Thyroid gland (tissue), 4 donors: ENCODE measurements around the gene MBD2. TPM values are rescaled to one million over a fixed set of nuclear protein-coding genes. Genes with fewer than 3 reads are reported as not detected.

ENCODE experiments used
- DNase-seq, 2 donors: peaks; one replicate each; pipeline ENCODE4 v3.0.0-alpha.2; 2019
- H3K27ac ChIP-seq, 3 donors: fragments of 200-600 bp; sonication (generic); 1 replicate in 2 of 3; 2 replicates in 1 of 3; pipeline ENCODE4 v1.5.1; 2016 to 2019; ENCODE audit warnings: mild to moderate bottlenecking in 1 of 3, moderate library complexity in 1 of 3
- H3K27me3 ChIP-seq: fragments of 200-600 bp; sonication (generic); one replicate; pipeline ENCODE4 v1.5.1; 2019
- H3K36me3 ChIP-seq, 2 donors: fragments of 200-600 bp; sonication (generic); one replicate each; pipeline ENCODE4 v1.5.1; 2016 to 2019
- H3K4me1 ChIP-seq, 2 donors: fragments of 200-600 bp; sonication (generic); one replicate each; pipeline ENCODE4 v1.5.1; 2017 to 2019
- H3K4me3 ChIP-seq, 3 donors: fragments of 200-600 bp; sonication (generic); replicated peaks in 1 of 3; 1 replicate in 2 of 3; 2 replicates in 1 of 3; pipeline ENCODE4 v1.5.1; 2016; ENCODE audit warnings: mild to moderate bottlenecking in 1 of 3
- H3K9me3 ChIP-seq: fragments of 200-600 bp; sonication (generic); one replicate; pipeline ENCODE4 v1.5.1; 2017
- POLR2A ChIP-seq, 2 donors: fragments of 450-650 bp; IDR thresholded peaks; one replicate each; pipeline ENCODE4 v1.6.1; 2017; ENCODE audit warnings: antibody characterized with exemption in 2 of 2, mild to moderate bottlenecking in 2 of 2, moderate library complexity in 1 of 2
- WGBS, 2 donors: methylation state at CpG; one replicate each; pipeline ENCODE4 v1.1.5; 2017; 5-methylcytosine and 5-hydroxymethylcytosine counted together
- intact Hi-C: fragments of 100-400 bp; cut with DNase I; formaldehyde crosslinking; loops from one replicate; pipeline ENCODE4 v1.15.1; 2023
- total RNA-seq, 4 donors: library from RNA; depleted of rRNA; stranded (reverse); fragments of >200 nt; gene quantifications; one replicate each; pipeline ENCODE4 v1.2.3, GENCODE V29; 2016
- TF ChIP-seq, protein P1 (sequence below), 6 experiments: fragments of 200-600 bp in 3 of 6; fragments of 450-650 bp in 3 of 6; sonication (generic) in 3 of 6; IDR thresholded peaks; one replicate each; pipeline ENCODE4 v1.5.1; 2016 to 2019; ENCODE audit warnings: antibody characterized with exemption in 6 of 6, mild to moderate bottlenecking in 2 of 6, inconsistent platforms in 1 of 6, moderate library complexity in 1 of 6

The MBD2 gene
- total RNA-seq, 4 donors from 2014 or later: 81.4 to 96.3 (median 88.8) TPM

DNA sequence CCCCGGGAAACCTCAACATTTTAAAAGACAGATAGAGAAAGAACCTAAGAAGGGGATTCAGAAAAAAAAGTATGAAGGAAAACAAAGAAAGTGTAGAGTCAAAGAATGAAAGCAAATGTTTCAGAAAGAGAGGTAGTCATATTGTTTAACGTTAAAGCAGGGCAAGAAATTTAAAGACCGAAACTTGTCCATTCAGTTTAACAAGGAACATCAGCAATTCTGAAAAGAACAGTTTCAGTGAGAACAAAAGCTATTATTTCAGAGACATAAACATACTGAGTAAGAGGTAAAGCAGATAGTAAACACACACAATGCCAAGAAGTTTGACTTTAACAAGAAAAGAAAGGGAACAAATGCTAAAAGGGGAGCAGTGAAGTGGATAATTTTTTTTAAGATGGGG lies 41.1 kb downstream of the MBD2 start:
- H3K27me3 ChIP-seq: no peaks in the 10 kb centered on the region
- no peaks in the 10 kb centered on the region for H3K9me3 ChIP-seq
- peaks cover 11 to 19% of the 10 kb centered on the region in 2 donors for H3K36me3 ChIP-seq
- H3K4me3 ChIP-seq: no peak overlapping the region
- intact Hi-C loops: no loop called here
- TF ChIP-seq, protein P1, sequence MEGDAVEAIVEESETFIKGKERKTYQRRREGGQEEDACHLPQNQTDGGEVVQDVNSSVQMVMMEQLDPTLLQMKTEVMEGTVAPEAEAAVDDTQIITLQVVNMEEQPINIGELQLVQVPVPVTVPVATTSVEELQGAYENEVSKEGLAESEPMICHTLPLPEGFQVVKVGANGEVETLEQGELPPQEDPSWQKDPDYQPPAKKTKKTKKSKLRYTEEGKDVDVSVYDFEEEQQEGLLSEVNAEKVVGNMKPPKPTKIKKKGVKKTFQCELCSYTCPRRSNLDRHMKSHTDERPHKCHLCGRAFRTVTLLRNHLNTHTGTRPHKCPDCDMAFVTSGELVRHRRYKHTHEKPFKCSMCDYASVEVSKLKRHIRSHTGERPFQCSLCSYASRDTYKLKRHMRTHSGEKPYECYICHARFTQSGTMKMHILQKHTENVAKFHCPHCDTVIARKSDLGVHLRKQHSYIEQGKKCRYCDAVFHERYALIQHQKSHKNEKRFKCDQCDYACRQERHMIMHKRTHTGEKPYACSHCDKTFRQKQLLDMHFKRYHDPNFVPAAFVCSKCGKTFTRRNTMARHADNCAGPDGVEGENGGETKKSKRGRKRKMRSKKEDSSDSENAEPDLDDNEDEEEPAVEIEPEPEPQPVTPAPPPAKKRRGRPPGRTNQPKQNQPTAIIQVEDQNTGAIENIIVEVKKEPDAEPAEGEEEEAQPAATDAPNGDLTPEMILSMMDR (IDR thresholded peaks at IDR 0.05): no peak
- TF ChIP-seq POLR2A (IDR thresholded peaks at IDR 0.05): no peak
- H3K4me1 ChIP-seq: no peaks in the 10 kb centered on the region
- WGBS, 2 donors: 85 to 86% methylated on average over 3 of the region's 3 CpGs
- DNase-seq: no peak
- H3K27ac ChIP-seq: no peak overlapping the region

DNA sequence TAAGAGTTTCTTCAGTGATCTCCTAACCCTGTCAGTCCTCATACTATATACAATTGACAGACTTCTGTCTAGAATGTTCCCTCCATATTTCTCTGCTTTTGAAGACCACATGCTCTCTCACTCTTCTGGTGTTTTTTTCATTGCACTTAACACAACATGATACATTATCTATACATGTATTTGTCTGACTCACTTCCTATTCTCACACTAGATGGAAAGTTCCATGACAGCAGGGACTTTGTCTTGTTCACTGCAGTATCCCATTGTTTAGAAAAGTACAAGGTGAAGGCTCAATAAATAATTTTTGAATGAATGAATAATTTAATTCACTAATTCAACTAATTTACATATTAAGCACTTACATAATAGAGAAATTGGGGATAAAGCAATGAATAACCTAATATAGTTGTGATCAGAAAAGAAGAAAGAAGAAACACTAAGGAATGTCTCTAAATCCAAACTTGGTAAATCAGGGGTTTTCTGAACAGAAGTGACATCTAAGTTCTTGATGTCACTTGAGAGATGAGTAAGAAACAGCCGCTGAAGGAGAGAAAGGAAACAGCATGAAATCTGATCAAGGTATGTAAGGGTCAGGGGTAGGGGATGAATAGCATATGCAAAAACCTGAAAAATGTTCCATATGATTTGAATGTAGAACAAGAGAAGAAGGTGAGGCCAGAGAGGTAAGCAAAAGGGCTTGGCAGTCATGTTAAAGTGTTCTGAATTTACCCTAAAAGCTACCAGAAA lies 42.4 kb downstream of the MBD2 start:
- 84 to 93% methylated on average over 1 of the region's 1 CpG for WGBS, 2 donors
- Histone ChIP-seq H3K9me3 (no peaks in the 10 kb centered on the region), H3K36me3 (peaks cover 4 to 8% of the 10 kb centered on the region in 2 donors), H3K4me1 (no peaks in the 10 kb centered on the region), H3K27me3 (no peaks in the 10 kb centered on the region), H3K27ac (no peak overlapping the region), H3K4me3 (no peak overlapping the region)
- intact Hi-C loops: no loop called here
- no peak for DNase-seq
- no peak for TF ChIP-seq POLR2A (IDR thresholded peaks at IDR 0.05)
- TF ChIP-seq, protein P1 (IDR thresholded peaks at IDR 0.05): no peak

DNA sequence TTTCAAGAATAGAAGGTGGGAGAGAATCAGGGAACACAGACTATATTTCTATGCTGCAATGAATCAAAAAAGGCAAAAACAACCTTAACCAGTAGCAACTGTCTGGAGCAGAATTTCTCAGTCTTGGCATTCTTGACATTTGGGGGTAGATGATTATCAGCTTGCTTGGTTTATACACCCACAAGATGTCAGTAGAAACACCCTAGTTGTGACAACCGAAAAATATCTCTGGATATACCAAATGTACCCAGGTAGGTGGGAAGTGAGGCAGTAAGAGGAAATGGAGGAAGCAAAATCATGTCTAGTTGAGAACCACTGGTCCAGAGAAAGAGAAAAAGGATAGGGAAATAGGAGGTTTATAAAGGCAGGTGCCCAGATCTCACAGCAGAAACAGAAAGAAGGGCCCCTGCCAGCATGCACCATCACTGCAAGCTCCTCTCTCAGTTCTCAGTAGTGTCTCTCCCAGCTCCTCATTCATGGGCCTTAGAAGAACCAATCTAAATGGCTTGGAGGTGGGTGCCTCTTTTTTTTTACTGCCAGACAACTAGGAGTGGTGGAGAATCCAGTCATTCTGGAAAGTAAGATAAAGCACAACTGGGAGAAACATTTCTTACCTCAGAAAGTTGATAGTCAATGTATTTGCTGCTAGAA lies 50.4 kb downstream of the MBD2 start:
- intact Hi-C loops: no loop called here
- Histone ChIP-seq H3K4me1 (peaks cover 5 to 6% of the 10 kb centered on the region in 2 donors), H3K4me3 (no peak overlapping the region), H3K27ac (no peak overlapping the region), H3K36me3 (no peaks in the 10 kb centered on the region), H3K27me3 (no peaks in the 10 kb centered on the region), H3K9me3 (no peaks in the 10 kb centered on the region)
- no peak for DNase-seq
- 80 to 83% methylated on average over 1 of the region's 1 CpG for whole genome bisulfite sequencing, 2 donors
- TF ChIP-seq, protein P1 (IDR thresholded peaks at IDR 0.05): no peak

DNA sequence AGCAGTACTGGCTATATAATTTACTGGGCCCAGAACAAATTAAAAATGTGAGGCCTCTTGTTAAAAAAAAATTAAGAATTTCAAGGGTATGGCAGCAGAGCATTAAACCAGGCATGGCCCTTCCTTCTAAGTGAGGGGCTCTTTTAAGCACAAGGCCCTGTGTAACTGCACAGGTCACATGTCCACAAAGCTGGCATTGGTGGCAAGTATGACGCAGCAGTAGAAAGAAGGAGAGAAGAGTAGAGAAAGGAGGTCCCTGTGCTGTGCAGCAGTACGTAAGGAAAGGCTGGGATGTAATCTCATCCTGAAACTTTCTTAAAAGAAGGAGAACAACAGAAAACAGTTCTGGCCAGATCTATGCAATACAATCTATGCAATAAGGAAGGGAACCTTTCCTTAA lies 51.2 kb downstream of the MBD2 start:
- intact Hi-C loops: no loop called here
- WGBS, 2 donors: 89 to 95% methylated on average over 2 of the region's 2 CpGs
- TF ChIP-seq, protein P1 (IDR thresholded peaks at IDR 0.05): no peak
- no peak for TF ChIP-seq POLR2A (IDR thresholded peaks at IDR 0.05)
- peaks cover 5 to 6% of the 10 kb centered on the region in 2 donors for H3K4me1 ChIP-seq
- no peaks in the 10 kb centered on the region for H3K27me3 ChIP-seq
- no peak for DNase-seq
- no peak overlapping the region for H3K4me3 ChIP-seq
- no peak overlapping the region for H3K27ac ChIP-seq
- no peaks in the 10 kb centered on the region for H3K9me3 ChIP-seq
- H3K36me3 ChIP-seq: no peaks in the 10 kb centered on the region
